Measurements from ENCODE around the gene NUP188. TPM values are rescaled to one million over a fixed set of nuclear protein-coding genes. Genes with fewer than 3 reads are reported as not detected.

The NUP188 gene
- total and polyA plus RNA-seq, 2 of the 13 experiments (the other 11 are each of a cell fraction or from before 2014, with no cell fraction given) = 28.0 to 38.5 TPM

GRCh38 chr9:128921881-128922763 is 25.4 kb upstream of the NUP188 start (continued):
- TF ChIP-seq NRL (CRISPR knock-in tag; IDR thresholded peaks at IDR 0.05; ENCODE audit: borderline replicate concordance) (no peak), ZNF609 (CRISPR knock-in tag; IDR thresholded peaks at IDR 0.05; ENCODE audit: borderline replicate concordance) (no peak), BRCA1 (CRISPR knock-in tag; IDR thresholded peaks at IDR 0.05) (no peak), ZNF510 (CRISPR knock-in tag; IDR thresholded peaks at IDR 0.05; ENCODE audit: low read depth) (no peak), DZIP1 (CRISPR knock-in tag; IDR thresholded peaks at IDR 0.05) (no peak), MEIS2 (CRISPR knock-in tag; IDR thresholded peaks at IDR 0.05) (no peak; the same call in 1 of the 2 replicates), ZNF790 (CRISPR knock-in tag; IDR thresholded peaks at IDR 0.05; ENCODE audit: borderline replicate concordance) (no peak), TFE3 (CRISPR knock-in tag; IDR thresholded peaks at IDR 0.05) (no peak), CBFB (CRISPR knock-in tag; IDR thresholded peaks at IDR 0.05) (no peak), TEAD3 (CRISPR knock-in tag; optimal IDR thresholded peaks at IDR 0.05; ENCODE audit: borderline replicate concordance) (no peak), GTF2F1 (IDR thresholded peaks at IDR 0.05; ENCODE audit: low read length) (no peak), ZNF749 (CRISPR knock-in tag; IDR thresholded peaks at IDR 0.05; ENCODE audit: borderline replicate concordance) (no peak), ZNF431 (CRISPR knock-in tag; IDR thresholded peaks at IDR 0.05; ENCODE audit: borderline replicate concordance, low read depth) (no peak), KLF9 (CRISPR knock-in tag; IDR thresholded peaks at IDR 0.05; ENCODE audit: low read depth) (no peak; the same call in 1 of the 2 replicates), SIX1 (CRISPR knock-in tag; IDR thresholded peaks at IDR 0.05; ENCODE audit: borderline replicate concordance) (no peak), SMAD3 (CRISPR knock-in tag; IDR thresholded peaks at IDR 0.05) (no peak; the same call in 1 of the 2 replicates), POGK (CRISPR knock-in tag; conservative IDR thresholded peaks at IDR 0.05) (no peak), JARID2 (CRISPR knock-in tag; IDR thresholded peaks at IDR 0.05; ENCODE audit: insufficient replicate concordance) (no peak)

Measured in HepG2 (cell line).